NT2/D1 (cell line): ENCODE measurements around the gene CUL1.

ENCODE experiments used
- DNase-seq: peaks from one replicate; pipeline ENCODE4 v3.0.0-alpha.2; 2011; ENCODE audit warnings: low read depth, low spot score
- H3K27me3 ChIP-seq: 2 replicates; pipeline ENCODE4 v1.6.0; 2011; ENCODE audit warnings: mild to moderate bottlenecking; ENCODE audit not compliant: insufficient read length, insufficient read depth
- H3K36me3 ChIP-seq: 2 replicates; pipeline ENCODE4 v1.6.1; 2011; ENCODE audit warnings: mild to moderate bottlenecking, low read length, mixed read lengths; ENCODE audit not compliant: insufficient read depth, insufficient read length
- H3K4me1 ChIP-seq: 2 replicates; pipeline ENCODE4 v1.5.1; 2011; ENCODE audit not compliant: insufficient read depth, insufficient read length
- H3K4me3 ChIP-seq: 2 replicates; pipeline ENCODE4 v1.5.1; 2011; ENCODE audit warnings: low read depth; ENCODE audit not compliant: insufficient read length
- H3K9ac ChIP-seq: 2 replicates; pipeline ENCODE4 v1.6.0; 2011; ENCODE audit warnings: low read depth; ENCODE audit not compliant: insufficient read length
- H3K9me3 ChIP-seq: 2 replicates; pipeline ENCODE4 v1.5.1; 2011; ENCODE audit warnings: mild to moderate bottlenecking, low read length; ENCODE audit not compliant: insufficient read depth
- SUZ12 ChIP-seq: IDR thresholded peaks from 2 replicates; pipeline ENCODE4 v1.6.1; 2011; ENCODE audit not compliant: insufficient read length, insufficient read depth; ENCODE audit errors: extremely low read depth
- YY1 ChIP-seq: IDR thresholded peaks from 2 replicates; pipeline ENCODE4 v1.6.1; 2011; ENCODE audit not compliant: insufficient read length, insufficient read depth
- ZNF274 ChIP-seq: IDR thresholded peaks from 2 replicates; pipeline ENCODE4 v1.6.1; 2011; ENCODE audit warnings: mild to moderate bottlenecking, low read depth, low read length

Gene CUL1

GRCh38 chr7:148684289-148684830, 14.3 kb upstream of the CUL1 start:
- Histone ChIP-seq H3K4me3 (no peak overlapping the region), H3K9ac (no peak overlapping the region), H3K27me3 (no peaks in the 10 kb centered on the region), H3K9me3 (no peaks in the 10 kb centered on the region), H3K4me1 (no peaks in the 10 kb centered on the region), H3K36me3 (no peaks in the 10 kb centered on the region)
- DNase-seq = no peak
- TF ChIP-seq ZNF274 (no peak), SUZ12 (no peak), YY1 (no peak)

GRCh38 chr7:148686312-148686937, 12.3 kb upstream of the CUL1 start:
- no peaks in the 10 kb centered on the region for H3K36me3 ChIP-seq
- no peak overlapping the region for H3K9ac ChIP-seq
- H3K27me3 ChIP-seq = no peaks in the 10 kb centered on the region
- TF ChIP-seq ZNF274 (no peak), YY1 (no peak)
- H3K4me3 ChIP-seq = no peak overlapping the region
- DNase-seq = no peak
- no peaks in the 10 kb centered on the region for H3K4me1 ChIP-seq
- no peaks in the 10 kb centered on the region for H3K9me3 ChIP-seq

GRCh38 chr7:148687555-148687954, 11.1 kb upstream of the CUL1 start:
- TF ChIP-seq ZNF274 (no peak), SUZ12 (no peak), YY1 (no peak)
- no peaks in the 10 kb centered on the region for H3K27me3 ChIP-seq
- no peak overlapping the region for H3K4me3 ChIP-seq
- no peak overlapping the region for H3K9ac ChIP-seq
- H3K36me3 ChIP-seq = no peaks in the 10 kb centered on the region
- no peaks in the 10 kb centered on the region for H3K9me3 ChIP-seq
- DNase-seq = no peak
- no peaks in the 10 kb centered on the region for H3K4me1 ChIP-seq

DNA sequence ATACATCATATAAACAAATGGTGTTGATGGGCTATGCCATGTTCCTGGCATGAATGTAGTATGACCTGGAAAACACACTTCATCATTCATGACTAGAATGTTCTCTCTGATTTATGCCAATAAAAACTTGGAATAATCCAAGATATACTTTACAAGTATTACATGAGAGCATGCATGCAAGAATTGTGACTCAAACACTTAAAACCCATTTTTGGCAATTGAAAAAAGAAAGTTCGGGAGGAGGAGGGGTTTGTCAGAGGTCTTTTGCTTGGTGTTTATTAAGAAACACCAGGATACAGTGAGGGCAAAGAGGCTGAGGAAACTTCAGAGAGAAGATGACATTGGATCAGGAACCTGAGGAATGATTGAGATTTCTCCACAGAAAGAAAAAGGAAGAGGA, 10.2 kb upstream of the CUL1 start:
- H3K4me1 ChIP-seq = no peaks in the 10 kb centered on the region
- no peaks in the 10 kb centered on the region for H3K27me3 ChIP-seq
- H3K4me3 ChIP-seq = no peak overlapping the region
- no peak for TF ChIP-seq SUZ12
- TF ChIP-seq YY1 = no peak
- no peak for TF ChIP-seq ZNF274
- no peaks in the 10 kb centered on the region for H3K9me3 ChIP-seq
- no peak for DNase-seq
- H3K9ac ChIP-seq = no peak overlapping the region
- no peaks in the 10 kb centered on the region for H3K36me3 ChIP-seq

- no peak for DNase-seq
- Histone ChIP-seq H3K4me1 (no peaks in the 10 kb centered on the region), H3K4me3 (no peak overlapping the region), H3K36me3 (no peaks in the 10 kb centered on the region), H3K9me3 (no peaks in the 10 kb centered on the region), H3K27me3 (no peaks in the 10 kb centered on the region), H3K9ac (no peak overlapping the region)
- TF ChIP-seq SUZ12 = no peak
- TF ChIP-seq ZNF274 = no peak
- no peak for TF ChIP-seq YY1
These were observed 5.1 kb upstream of the CUL1 start for GRCh38 chr7:148693651-148694050.

DNA sequence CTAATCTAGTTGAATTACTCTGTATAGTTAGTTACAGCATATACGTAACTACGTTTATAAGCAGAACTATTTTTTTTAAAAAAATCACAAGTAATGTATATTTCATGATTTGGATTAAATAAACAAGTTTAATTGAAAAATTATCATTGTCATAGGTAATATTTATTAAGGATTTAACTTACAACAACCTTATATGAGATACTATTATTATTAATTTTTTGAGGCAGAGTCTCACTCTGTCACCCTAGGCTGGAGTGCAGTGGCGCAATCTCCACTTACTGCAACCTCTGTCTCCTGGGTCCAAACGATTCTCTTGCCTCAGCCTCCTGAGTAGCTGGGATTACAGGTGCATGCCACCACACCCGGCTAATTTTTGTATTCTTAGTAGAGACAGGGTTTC, 4.1 kb upstream of the CUL1 start:
- TF ChIP-seq ZNF274 (no peak), YY1 (no peak), SUZ12 (no peak)
- Histone ChIP-seq H3K27me3 (no peaks in the 10 kb centered on the region), H3K4me1 (no peaks in the 10 kb centered on the region), H3K4me3 (no peak overlapping the region), H3K9me3 (no peaks in the 10 kb centered on the region), H3K9ac (no peak overlapping the region), H3K36me3 (no peaks in the 10 kb centered on the region)
- DNase-seq = no peak

DNA sequence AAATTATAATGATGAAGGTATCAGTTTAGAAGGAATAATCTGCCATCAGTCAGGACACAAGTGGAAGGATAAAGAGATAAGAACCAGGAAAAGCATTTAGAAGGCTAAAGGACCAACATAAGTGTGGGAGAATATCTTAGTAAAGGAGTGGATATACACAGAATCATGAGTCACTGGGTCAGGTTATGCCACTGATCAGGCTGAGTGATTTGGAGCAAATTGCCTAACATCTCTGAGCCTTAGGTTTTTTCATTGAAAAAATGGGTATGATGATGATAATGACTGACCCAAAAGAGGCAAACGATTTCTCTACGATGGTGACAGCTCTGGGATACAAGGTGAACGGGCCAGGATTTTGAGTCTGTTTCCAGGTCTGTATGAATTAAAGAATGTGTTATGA, 2.8 kb upstream of the CUL1 start:
- no peaks in the 10 kb centered on the region for H3K36me3 ChIP-seq
- H3K9me3 ChIP-seq = no peaks in the 10 kb centered on the region
- DNase-seq = no peak
- no peaks in the 10 kb centered on the region for H3K4me1 ChIP-seq
- H3K27me3 ChIP-seq = no peaks in the 10 kb centered on the region
- TF ChIP-seq SUZ12 = no peak
- TF ChIP-seq ZNF274 = no peak
- TF ChIP-seq YY1 = no peak
- no peak overlapping the region for H3K4me3 ChIP-seq
- no peak overlapping the region for H3K9ac ChIP-seq

GRCh38 chr7:148696787-148697186, 1.9 kb upstream of the CUL1 start:
- Histone ChIP-seq H3K27me3 (no peaks in the 10 kb centered on the region), H3K36me3 (no peaks in the 10 kb centered on the region), H3K4me3 (no peak overlapping the region), H3K9me3 (no peaks in the 10 kb centered on the region), H3K4me1 (no peaks in the 10 kb centered on the region), H3K9ac (no peak overlapping the region)
- TF ChIP-seq SUZ12 (no peak), ZNF274 (no peak), YY1 (no peak)
- DNase-seq = no peak
